H1 (cell line): Measurements from ENCODE around the gene CNGB1. TPM values are rescaled to one million over a fixed set of nuclear protein-coding genes. Genes with fewer than 3 reads are reported as not detected.

Source experiments
- EP300 ChIP-seq, 2 experiments: IDR thresholded peaks; 1 replicate in 1 of 2; 2 replicates in 1 of 2; pipeline ENCODE4 v1.6.1; 2011 to 2012; ENCODE audit warnings: low read depth in 2 of 2, low read length in 2 of 2, mild to moderate bottlenecking in 2 of 2, borderline replicate concordance in 1 of 2, inconsistent platforms in 1 of 2, moderate library complexity in 1 of 2
- JUND ChIP-seq: IDR thresholded peaks from 2 replicates; pipeline ENCODE4 v1.6.1; 2011; ENCODE audit warnings: mild to moderate bottlenecking, improper control_type of control experiment, low read length
- KDM4A ChIP-seq: IDR thresholded peaks from one replicate; pipeline ENCODE4 v1.7.1; 2012; ENCODE audit warnings: low read depth, mild to moderate bottlenecking, moderate library complexity, low read length, inconsistent platforms; ENCODE audit not compliant: severe bottlenecking
- NRF1 ChIP-seq: IDR thresholded peaks from 2 replicates; pipeline ENCODE4 v1.6.1; 2011; ENCODE audit warnings: mild to moderate bottlenecking, low read depth, low read length, improper control_type of control experiment
- RFX5 ChIP-seq: IDR thresholded peaks from 2 replicates; pipeline ENCODE4 v1.6.1; 2011; ENCODE audit warnings: low read depth, low read length, improper control_type of control experiment, borderline replicate concordance
- RNF2 ChIP-seq: fragments of 200-900, 300-1000 bp; sonication (generic); IDR thresholded peaks from 2 replicates; pipeline ENCODE4 v1.7.1; 2016; ENCODE audit warnings: borderline replicate concordance, low read depth, mild to moderate bottlenecking, antibody characterized with exemption, low read length; ENCODE audit not compliant: poor library complexity, severe bottlenecking; ENCODE audit errors: missing control alignments
- SIX5 ChIP-seq: IDR thresholded peaks from 2 replicates; pipeline ENCODE4 v1.6.1; 2011; ENCODE audit warnings: mild to moderate bottlenecking, low read depth, low read length
- TBP ChIP-seq: IDR thresholded peaks from 2 replicates; pipeline ENCODE4 v1.6.1; 2011; ENCODE audit warnings: low read depth, low read length, improper control_type of control experiment
- ZNF274 ChIP-seq: IDR thresholded peaks from 2 replicates; pipeline ENCODE4 v1.7.0; 2012; ENCODE audit warnings: low read length, borderline replicate concordance; ENCODE audit errors: extremely low read depth
- polyA plus RNA-seq, 7 experiments: library from polyadenylated mRNA; depleted of rRNA in 3 of 7; stranded (reverse) in 5 of 7; unstranded in 2 of 7; fragments of >200 nt in 5 of 7; fragments of 200-250 nt in 2 of 7; gene quantifications; 1 replicate in 5 of 7; 2 replicates in 1 of 7; 4 replicates in 1 of 7; pipeline versions ENCODE4 v1.2.1 to v1.2.3, GENCODE V29; 2011 to 2013; ENCODE audit warnings: missing spikeins in 2 of 7, mixed read lengths in 2 of 7
- total RNA-seq: library from RNA; stranded (reverse); fragmentation: NEBNext Ultra II Directional; extraction: Animal tissue kit (Norgen Biotek cat#: 25700); gene quantifications from 2 replicates; pipeline ENCODE4 v1.2.1, GENCODE V29; 2021
- TF ChIP-seq, protein P1 (sequence below): fragments of 300-600 bp; sonication (generic); IDR thresholded peaks from 2 replicates; pipeline ENCODE4 v1.7.1; 2012; ENCODE audit warnings: low read length, moderate library complexity, mild to moderate bottlenecking, inconsistent platforms; ENCODE audit not compliant: insufficient replicate concordance

The CNGB1 gene
- total and polyA plus RNA-seq, 2 of the 8 experiments (the other 6 are each of a cell fraction or from before 2014, with no cell fraction given): not detected

- TF ChIP-seq, protein P1, sequence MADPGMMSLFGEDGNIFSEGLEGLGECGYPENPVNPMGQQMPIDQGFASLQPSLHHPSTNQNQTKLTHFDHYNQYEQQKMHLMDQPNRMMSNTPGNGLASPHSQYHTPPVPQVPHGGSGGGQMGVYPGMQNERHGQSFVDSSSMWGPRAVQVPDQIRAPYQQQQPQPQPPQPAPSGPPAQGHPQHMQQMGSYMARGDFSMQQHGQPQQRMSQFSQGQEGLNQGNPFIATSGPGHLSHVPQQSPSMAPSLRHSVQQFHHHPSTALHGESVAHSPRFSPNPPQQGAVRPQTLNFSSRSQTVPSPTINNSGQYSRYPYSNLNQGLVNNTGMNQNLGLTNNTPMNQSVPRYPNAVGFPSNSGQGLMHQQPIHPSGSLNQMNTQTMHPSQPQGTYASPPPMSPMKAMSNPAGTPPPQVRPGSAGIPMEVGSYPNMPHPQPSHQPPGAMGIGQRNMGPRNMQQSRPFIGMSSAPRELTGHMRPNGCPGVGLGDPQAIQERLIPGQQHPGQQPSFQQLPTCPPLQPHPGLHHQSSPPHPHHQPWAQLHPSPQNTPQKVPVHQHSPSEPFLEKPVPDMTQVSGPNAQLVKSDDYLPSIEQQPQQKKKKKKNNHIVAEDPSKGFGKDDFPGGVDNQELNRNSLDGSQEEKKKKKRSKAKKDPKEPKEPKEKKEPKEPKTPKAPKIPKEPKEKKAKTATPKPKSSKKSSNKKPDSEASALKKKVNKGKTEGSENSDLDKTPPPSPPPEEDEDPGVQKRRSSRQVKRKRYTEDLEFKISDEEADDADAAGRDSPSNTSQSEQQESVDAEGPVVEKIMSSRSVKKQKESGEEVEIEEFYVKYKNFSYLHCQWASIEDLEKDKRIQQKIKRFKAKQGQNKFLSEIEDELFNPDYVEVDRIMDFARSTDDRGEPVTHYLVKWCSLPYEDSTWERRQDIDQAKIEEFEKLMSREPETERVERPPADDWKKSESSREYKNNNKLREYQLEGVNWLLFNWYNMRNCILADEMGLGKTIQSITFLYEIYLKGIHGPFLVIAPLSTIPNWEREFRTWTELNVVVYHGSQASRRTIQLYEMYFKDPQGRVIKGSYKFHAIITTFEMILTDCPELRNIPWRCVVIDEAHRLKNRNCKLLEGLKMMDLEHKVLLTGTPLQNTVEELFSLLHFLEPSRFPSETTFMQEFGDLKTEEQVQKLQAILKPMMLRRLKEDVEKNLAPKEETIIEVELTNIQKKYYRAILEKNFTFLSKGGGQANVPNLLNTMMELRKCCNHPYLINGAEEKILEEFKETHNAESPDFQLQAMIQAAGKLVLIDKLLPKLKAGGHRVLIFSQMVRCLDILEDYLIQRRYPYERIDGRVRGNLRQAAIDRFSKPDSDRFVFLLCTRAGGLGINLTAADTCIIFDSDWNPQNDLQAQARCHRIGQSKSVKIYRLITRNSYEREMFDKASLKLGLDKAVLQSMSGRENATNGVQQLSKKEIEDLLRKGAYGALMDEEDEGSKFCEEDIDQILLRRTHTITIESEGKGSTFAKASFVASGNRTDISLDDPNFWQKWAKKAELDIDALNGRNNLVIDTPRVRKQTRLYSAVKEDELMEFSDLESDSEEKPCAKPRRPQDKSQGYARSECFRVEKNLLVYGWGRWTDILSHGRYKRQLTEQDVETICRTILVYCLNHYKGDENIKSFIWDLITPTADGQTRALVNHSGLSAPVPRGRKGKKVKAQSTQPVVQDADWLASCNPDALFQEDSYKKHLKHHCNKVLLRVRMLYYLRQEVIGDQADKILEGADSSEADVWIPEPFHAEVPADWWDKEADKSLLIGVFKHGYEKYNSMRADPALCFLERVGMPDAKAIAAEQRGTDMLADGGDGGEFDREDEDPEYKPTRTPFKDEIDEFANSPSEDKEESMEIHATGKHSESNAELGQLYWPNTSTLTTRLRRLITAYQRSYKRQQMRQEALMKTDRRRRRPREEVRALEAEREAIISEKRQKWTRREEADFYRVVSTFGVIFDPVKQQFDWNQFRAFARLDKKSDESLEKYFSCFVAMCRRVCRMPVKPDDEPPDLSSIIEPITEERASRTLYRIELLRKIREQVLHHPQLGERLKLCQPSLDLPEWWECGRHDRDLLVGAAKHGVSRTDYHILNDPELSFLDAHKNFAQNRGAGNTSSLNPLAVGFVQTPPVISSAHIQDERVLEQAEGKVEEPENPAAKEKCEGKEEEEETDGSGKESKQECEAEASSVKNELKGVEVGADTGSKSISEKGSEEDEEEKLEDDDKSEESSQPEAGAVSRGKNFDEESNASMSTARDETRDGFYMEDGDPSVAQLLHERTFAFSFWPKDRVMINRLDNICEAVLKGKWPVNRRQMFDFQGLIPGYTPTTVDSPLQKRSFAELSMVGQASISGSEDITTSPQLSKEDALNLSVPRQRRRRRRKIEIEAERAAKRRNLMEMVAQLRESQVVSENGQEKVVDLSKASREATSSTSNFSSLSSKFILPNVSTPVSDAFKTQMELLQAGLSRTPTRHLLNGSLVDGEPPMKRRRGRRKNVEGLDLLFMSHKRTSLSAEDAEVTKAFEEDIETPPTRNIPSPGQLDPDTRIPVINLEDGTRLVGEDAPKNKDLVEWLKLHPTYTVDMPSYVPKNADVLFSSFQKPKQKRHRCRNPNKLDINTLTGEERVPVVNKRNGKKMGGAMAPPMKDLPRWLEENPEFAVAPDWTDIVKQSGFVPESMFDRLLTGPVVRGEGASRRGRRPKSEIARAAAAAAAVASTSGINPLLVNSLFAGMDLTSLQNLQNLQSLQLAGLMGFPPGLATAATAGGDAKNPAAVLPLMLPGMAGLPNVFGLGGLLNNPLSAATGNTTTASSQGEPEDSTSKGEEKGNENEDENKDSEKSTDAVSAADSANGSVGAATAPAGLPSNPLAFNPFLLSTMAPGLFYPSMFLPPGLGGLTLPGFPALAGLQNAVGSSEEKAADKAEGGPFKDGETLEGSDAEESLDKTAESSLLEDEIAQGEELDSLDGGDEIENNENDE: no peak
- no peak for TF ChIP-seq NRF1
- TF ChIP-seq EP300 (IDR thresholded peaks at IDR 0.05; ENCODE audit: borderline replicate concordance in 1 of 2, low read depth in 2 of 2, low read length in 2 of 2): no peak
- no peak for TF ChIP-seq JUND
- TF ChIP-seq ZNF274: no peak
- TF ChIP-seq SIX5: no peak
- TF ChIP-seq RFX5: no peak
- TF ChIP-seq KDM4A: peak; percentile 87
- no peak for TF ChIP-seq RNF2
- no peak for TF ChIP-seq TBP
These were observed 13.7 kb upstream of the CNGB1 start (continued) for GRCh38 chr16:57984443-57985203.
